Naive thymus-derived CD8-positive, alpha-beta T cell (primary cell): ENCODE data around the gene SERPINF2. TPM values are rescaled to one million over a fixed set of nuclear protein-coding genes. Genes with fewer than 3 reads are reported as not detected.
"Not testable (repeated sequence)": the region's sequence is repeated elsewhere in the genome, so short reads cannot be mapped to it uniquely, and the experiment has no call there.

Source experiments
- ATAC-seq, 2 donors: fragments of 150-1000 bp; cut with Tn5 transposase in 1 of 2; sonication (Bioruptor Pico), chemical (Tn5 transposase) in 1 of 2; 1 replicate in 1 of 2; 2 replicates in 1 of 2; pipeline ENCODE4 v1.10.0; 2021; ENCODE audit warnings: mild to moderate bottlenecking in 2 of 2, moderate library complexity in 2 of 2
- POLR2A ChIA-PET: fragments of 350-600 bp; sonication (Branson Sonifier 250); formaldehyde crosslinking; loops from one replicate; lab custom pipeline; 2021; ENCODE audit warnings: antibody characterized with exemption; lab: Charles Lee
- DNase-seq, 10 donors: peaks; one replicate each; pipeline versions ENCODE4 v3.0.0 to v3.0.0-alpha.2; 2020 to 2022
- H3K27ac Mint-ChIP-seq, 10 donors: one replicate each; pipeline ENCODE4 v1.8.0; 2020 to 2022; ENCODE audit warnings: mild to moderate bottlenecking in 10 of 10, mixed read lengths in 10 of 10, moderate library complexity in 4 of 10, inconsistent platforms in 1 of 10
- H3K27me3 Mint-ChIP-seq, 5 donors: one replicate each; pipeline ENCODE4 v1.8.0; 2021 to 2022; ENCODE audit warnings: mixed read lengths in 5 of 5
- H3K36me3 Mint-ChIP-seq, 3 donors: one replicate each; pipeline ENCODE4 v1.8.0; 2020 to 2022; ENCODE audit warnings: mixed read lengths in 3 of 3, mild to moderate bottlenecking in 2 of 3, inconsistent platforms in 1 of 3
- H3K4me1 Mint-ChIP-seq, 4 donors: one replicate each; pipeline ENCODE4 v1.8.0; 2021 to 2022; ENCODE audit warnings: mixed read lengths in 4 of 4
- H3K4me3 Mint-ChIP-seq, 10 donors: one replicate each; pipeline ENCODE4 v1.8.0; 2020 to 2022; ENCODE audit warnings: mild to moderate bottlenecking in 10 of 10, mixed read lengths in 10 of 10, moderate library complexity in 6 of 10, inconsistent platforms in 1 of 10
- H3K9me3 Mint-ChIP-seq, 9 donors: one replicate each; pipeline ENCODE4 v1.8.0; 2020 to 2022; ENCODE audit warnings: mixed read lengths in 9 of 9, mild to moderate bottlenecking in 3 of 9, inconsistent platforms in 1 of 9, moderate library complexity in 1 of 9
- polyA plus RNA-seq, 3 donors: library from polyadenylated mRNA; unstranded; fragments of 300-500 nt; fragmentation: Illumina TruSeq; gene quantifications; one replicate each; pipeline ENCODE4 v1.2.3, GENCODE V29; 2021
- total RNA-seq, 8 experiments: library from RNA in 2 of 8; stranded (reverse) in 2 of 8; gene quantifications; one replicate each; pipeline ENCODE4 v1.2.3 and lab custom pipeline; 2021 to 2026

SERPINF2 gene
- total and polyA plus RNA-seq, 5 experiments from 2014 or later = 0.10 to 1.5 (median 0.55) TPM; not detected in 1

DNA sequence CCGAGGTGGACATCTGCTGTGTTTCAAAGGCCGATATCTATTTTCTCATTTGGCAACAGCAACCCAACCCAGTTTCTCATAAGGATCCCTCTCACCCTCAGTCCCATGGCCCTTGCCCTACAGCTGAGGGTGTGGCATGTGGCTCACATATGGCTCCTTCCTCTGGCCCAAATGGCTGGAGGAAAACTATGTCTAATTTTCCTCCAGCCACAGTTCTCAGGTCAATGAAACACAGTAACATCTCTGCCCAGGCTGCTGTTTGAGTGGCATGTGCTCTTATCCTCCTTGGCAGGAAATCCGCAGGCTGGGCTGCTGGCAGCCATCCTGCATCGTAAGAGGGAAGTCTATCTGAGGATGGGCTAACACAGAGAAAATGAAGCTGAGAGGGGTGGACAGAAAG, 43.3 kb downstream of the SERPINF2 start:
- H3K4me3 Mint-ChIP-seq = no peak overlapping the region
- H3K27ac Mint-ChIP-seq = peak overlapping the region in 2 of 10 donors; percentile 66 to 67
- no peak for DNase-seq
- no peaks in the 10 kb centered on the region for H3K27me3 Mint-ChIP-seq
- no peak for ATAC-seq
- POLR2A ChIA-PET = interaction anchor here (0.7 to 1.0 kb wide), 2 partner anchors 64 to 341 kb away, joined by 4 to 5 read pairs; no protein-coding TSS in a partner anchor
- H3K36me3 Mint-ChIP-seq = peaks cover 0 to 71% (median 0%) of the 10 kb centered on the region in 3 donors
- H3K4me1 Mint-ChIP-seq = peaks cover 0 to 21% (median 8%) of the 10 kb centered on the region in 4 donors
- H3K9me3 Mint-ChIP-seq = no peaks in the 10 kb centered on the region

GRCh38 chr17:1786708-1787107, 44.0 kb downstream of the SERPINF2 start:
- ATAC-seq = no peak
- POLR2A ChIA-PET = interaction anchor here (0.6 kb wide), 1 partner anchor 17 kb away, joined by 3 read pairs; no protein-coding TSS in a partner anchor
- DNase-seq = no peak
- Mint-ChIP-seq H3K4me1 (peaks cover 0 to 23% (median 8%) of the 10 kb centered on the region in 4 donors), H3K9me3 (no peaks in the 10 kb centered on the region), H3K36me3 (peaks cover 0 to 68% (median 0%) of the 10 kb centered on the region in 3 donors), H3K4me3 (no peak overlapping the region), H3K27me3 (no peaks in the 10 kb centered on the region), H3K27ac (no peak overlapping the region)

GRCh38 chr17:1787301-1787902, 44.7 kb downstream of the SERPINF2 start:
- no peaks in the 10 kb centered on the region for H3K9me3 Mint-ChIP-seq
- POLR2A ChIA-PET = interaction anchor here (0.6 kb wide), 1 partner anchor 18 kb away, joined by 3 read pairs; no protein-coding TSS in a partner anchor
- H3K4me1 Mint-ChIP-seq = peaks cover 0 to 22% (median 8%) of the 10 kb centered on the region in 4 donors
- no peaks in the 10 kb centered on the region for H3K27me3 Mint-ChIP-seq
- DNase-seq (no peak), ATAC-seq (no peak)
- H3K27ac Mint-ChIP-seq = peak overlapping the region in 2 of 10 donors; percentile 52 to 73
- H3K4me3 Mint-ChIP-seq = no peak overlapping the region
- peaks cover 0 to 61% (median 0%) of the 10 kb centered on the region in 3 donors for H3K36me3 Mint-ChIP-seq

DNA sequence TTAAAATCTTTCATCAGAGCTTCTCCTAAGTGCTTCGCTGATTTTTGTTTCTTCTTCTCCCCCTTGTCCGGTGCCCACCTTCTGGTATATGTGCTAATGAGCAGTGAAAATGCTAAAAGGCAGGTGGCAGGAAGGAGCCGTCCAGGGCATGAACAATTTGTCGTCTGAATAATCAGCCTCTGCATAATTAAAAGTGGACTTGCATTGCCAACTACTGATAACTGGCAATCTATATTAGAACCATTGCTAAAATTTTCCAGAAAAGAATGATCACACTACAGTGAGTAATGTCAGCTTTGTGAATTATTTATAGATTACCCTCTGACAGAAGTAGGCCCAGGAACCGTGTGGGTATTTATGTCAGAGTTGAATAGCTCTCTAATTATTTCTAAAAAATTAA, 47.3 kb downstream of the SERPINF2 start:
- H3K4me1 Mint-ChIP-seq = peaks cover 0 to 13% (median 2%) of the 10 kb centered on the region in 4 donors
- H3K36me3 Mint-ChIP-seq = peaks cover 0 to 43% (median 0%) of the 10 kb centered on the region in 3 donors
- no peaks in the 10 kb centered on the region for H3K27me3 Mint-ChIP-seq
- DNase-seq = no peak
- H3K27ac Mint-ChIP-seq = no peak overlapping the region
- POLR2A ChIA-PET = interaction anchor here (0.6 to 0.7 kb wide), 3 partner anchors 9 to 66 kb away, joined by 4 to 5 read pairs (median 5); no protein-coding TSS in a partner anchor
- no peaks in the 10 kb centered on the region for H3K9me3 Mint-ChIP-seq
- H3K4me3 Mint-ChIP-seq = no peak overlapping the region
- no peak for ATAC-seq

- no peak overlapping the region for H3K4me3 Mint-ChIP-seq
- POLR2A ChIA-PET = interaction anchor here (0.7 kb wide), 1 partner anchor 22 kb away, joined by 3 read pairs; no protein-coding TSS in a partner anchor
- H3K9me3 Mint-ChIP-seq = no peaks in the 10 kb centered on the region
- DNase-seq (no peak), ATAC-seq (no peak)
- peak overlapping the region in 2 of 10 donors; percentile 29 to 37 for H3K27ac Mint-ChIP-seq
- peaks cover 7 to 20% (median 15%) of the 10 kb centered on the region in 4 donors for H3K4me1 Mint-ChIP-seq
- peaks cover 0 to 37% (median 0%) of the 10 kb centered on the region in 3 donors for H3K36me3 Mint-ChIP-seq
- no peaks in the 10 kb centered on the region for H3K27me3 Mint-ChIP-seq
Measured at GRCh38 chr17:1792495-1793446, 50.1 kb downstream of the SERPINF2 start.

DNA sequence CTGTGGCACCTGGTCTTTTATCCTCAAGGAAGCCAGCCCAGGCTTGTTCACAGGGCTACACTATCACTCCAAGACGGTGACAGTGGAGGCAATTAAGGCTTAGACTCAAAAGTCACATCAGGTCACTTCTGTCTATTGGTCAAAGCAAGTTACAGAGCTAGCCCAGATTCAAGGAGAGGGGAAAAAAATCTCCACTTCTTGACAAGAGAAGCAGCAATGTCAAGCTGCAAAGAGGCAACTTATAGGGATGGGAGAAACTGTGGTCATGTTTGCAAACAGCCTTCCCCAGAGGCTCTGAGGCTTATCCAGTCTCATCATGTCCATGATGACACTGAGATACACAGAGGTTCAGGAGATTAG, 50.8 kb downstream of the SERPINF2 start:
- DNase-seq (no peak), ATAC-seq (no peak)
- Mint-ChIP-seq H3K36me3 (peaks cover 0 to 40% (median 0%) of the 10 kb centered on the region in 3 donors), H3K4me1 (peaks cover 7 to 20% (median 15%) of the 10 kb centered on the region in 4 donors), H3K4me3 (no peak overlapping the region), H3K27me3 (no peaks in the 10 kb centered on the region), H3K9me3 (no peaks in the 10 kb centered on the region), H3K27ac (peak overlapping the region in 2 of 10 donors; percentile 29 to 37)
- POLR2A ChIA-PET = interaction anchor here (0.7 kb wide), 1 partner anchor 23 kb away, joined by 3 read pairs; no protein-coding TSS in a partner anchor

DNA sequence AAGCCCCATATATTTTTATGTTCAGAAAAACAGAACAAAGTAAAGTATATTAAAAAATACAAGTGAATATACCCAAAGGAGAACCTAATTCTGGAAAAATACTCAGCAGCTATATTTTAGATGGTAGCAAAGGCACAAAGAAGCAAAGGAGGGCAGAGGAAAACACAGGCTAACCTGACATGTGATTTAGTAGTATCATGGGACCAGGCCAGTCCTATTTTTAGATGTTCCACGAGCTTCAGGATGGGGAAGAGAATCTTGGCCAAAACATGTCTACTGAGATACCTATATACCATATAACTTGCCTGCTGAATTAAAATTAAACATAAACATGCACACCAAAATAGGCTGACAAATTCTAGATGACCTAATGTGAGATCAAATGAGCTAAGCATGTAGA, 54.1 kb downstream of the SERPINF2 start:
- no peaks in the 10 kb centered on the region for H3K9me3 Mint-ChIP-seq
- ATAC-seq (no peak), DNase-seq (no peak)
- H3K36me3 Mint-ChIP-seq = peaks cover 0 to 54% (median 11%) of the 10 kb centered on the region in 3 donors
- peaks cover 7 to 20% (median 13%) of the 10 kb centered on the region in 4 donors for H3K4me1 Mint-ChIP-seq
- no peaks in the 10 kb centered on the region for H3K27me3 Mint-ChIP-seq
- no peak overlapping the region for H3K4me3 Mint-ChIP-seq
- peak overlapping the region in 2 of 10 donors; percentile 0 to 51 for H3K27ac Mint-ChIP-seq
- POLR2A ChIA-PET = interaction anchor here (0.7 to 0.9 kb wide), 2 partner anchors 72 to 75 kb away, joined by 3 to 4 read pairs; partner anchors contain the start of gene WDR81

DNA sequence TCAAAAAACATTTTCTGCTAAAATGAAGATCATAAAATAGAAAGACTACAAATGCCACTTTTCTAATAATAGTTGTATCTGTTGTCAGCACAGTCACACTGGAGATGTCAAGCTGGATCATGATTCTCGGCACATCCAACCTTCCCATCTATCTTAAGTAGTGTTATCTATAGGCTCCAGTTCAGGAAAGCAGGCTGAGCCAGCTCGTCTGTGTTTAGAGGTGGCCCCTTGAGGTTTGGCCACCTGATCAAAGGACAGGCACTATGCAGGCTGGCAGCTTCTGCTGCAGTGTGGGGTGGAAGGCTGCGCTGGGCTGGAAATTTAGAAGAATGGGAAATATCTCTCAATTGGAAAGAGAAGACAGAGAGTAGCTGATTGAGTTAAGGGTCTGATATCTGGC, 54.7 kb downstream of the SERPINF2 start:
- POLR2A ChIA-PET = interaction anchor here (0.9 kb wide), 1 partner anchor 73 kb away, joined by 4 read pairs; the partner anchor contains the start of gene WDR81

GRCh38 chr17:1797846-1798245, 55.2 kb downstream of the SERPINF2 start:
- DNase-seq, H3K4me3 Mint-ChIP-seq, H3K9me3 Mint-ChIP-seq, ATAC-seq, H3K27me3 Mint-ChIP-seq, POLR2A ChIA-PET: not testable (repeated sequence)
- H3K4me1 Mint-ChIP-seq = peaks cover 7 to 20% (median 12%) of the 10 kb centered on the region in 4 donors
- peaks cover 0 to 65% (median 11%) of the 10 kb centered on the region in 3 donors for H3K36me3 Mint-ChIP-seq
- peak overlapping the region in 2 of 10 donors; percentile 51 to 62 for H3K27ac Mint-ChIP-seq

More for the DNA sequence above, 54.7 kb downstream of the SERPINF2 start:
- H3K27me3 Mint-ChIP-seq = no peaks in the 10 kb centered on the region
- H3K36me3 Mint-ChIP-seq = peaks cover 0 to 59% (median 11%) of the 10 kb centered on the region in 3 donors
- no peaks in the 10 kb centered on the region for H3K9me3 Mint-ChIP-seq
- H3K27ac Mint-ChIP-seq = peak overlapping the region in 7 of 10 donors; percentile 0 to 90 (median 51)
- peaks cover 7 to 20% (median 13%) of the 10 kb centered on the region in 4 donors for H3K4me1 Mint-ChIP-seq
- DNase-seq = no peak
- no peak overlapping the region for H3K4me3 Mint-ChIP-seq
- no peak for ATAC-seq

DNA sequence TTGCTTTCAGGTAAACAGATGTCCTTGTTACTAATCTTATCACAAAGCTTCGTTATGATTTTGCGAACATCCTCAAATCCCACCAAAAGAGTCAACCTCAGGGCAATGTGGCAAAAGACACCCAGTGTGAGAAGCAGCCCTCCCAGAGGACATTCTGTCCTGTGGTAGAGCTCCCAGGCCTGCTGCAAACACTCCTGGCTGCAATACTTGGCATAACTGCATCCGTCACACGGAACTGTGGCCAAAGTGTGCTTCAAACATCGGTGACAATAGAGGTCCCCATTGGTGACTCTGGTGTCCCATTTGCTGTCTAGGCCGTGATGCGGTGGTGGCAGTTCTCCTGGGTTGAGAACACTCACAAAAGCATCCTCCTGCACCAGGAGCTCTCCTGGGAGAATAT, 57.6 kb downstream of the SERPINF2 start:
- no peaks in the 10 kb centered on the region for H3K9me3 Mint-ChIP-seq
- H3K4me3 Mint-ChIP-seq = no peak overlapping the region
- no peaks in the 10 kb centered on the region for H3K27me3 Mint-ChIP-seq
- peaks cover 0 to 77% (median 21%) of the 10 kb centered on the region in 3 donors for H3K36me3 Mint-ChIP-seq
- peaks cover 7 to 13% (median 9%) of the 10 kb centered on the region in 4 donors for H3K4me1 Mint-ChIP-seq
- POLR2A ChIA-PET = no interaction called here
- no peak overlapping the region for H3K27ac Mint-ChIP-seq
- DNase-seq (no peak), ATAC-seq (no peak)

DNA sequence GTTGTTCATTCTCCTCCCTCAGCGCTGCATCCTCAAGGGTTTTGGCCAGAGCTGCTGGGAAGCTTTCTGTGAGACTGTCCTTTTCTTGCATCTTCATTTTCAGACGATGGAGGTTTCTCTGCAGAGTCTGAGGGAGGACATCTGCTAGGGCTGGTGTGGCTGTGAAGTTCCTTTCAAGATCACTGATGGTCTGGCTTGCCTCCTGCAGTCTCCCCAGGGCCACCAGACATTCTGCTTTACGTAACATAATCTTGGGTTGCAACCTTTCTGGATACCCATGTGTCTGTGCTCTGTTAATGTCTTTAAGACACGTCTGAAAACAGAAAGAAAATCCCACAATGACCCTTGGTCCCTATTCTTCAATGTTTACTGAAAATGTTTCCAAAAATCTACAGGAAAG, 58.0 kb downstream of the SERPINF2 start:
- Mint-ChIP-seq H3K9me3 (no peaks in the 10 kb centered on the region), H3K27ac (peak overlapping the region in 1 of 10 donors; percentile 17), H3K36me3 (peaks cover 0 to 79% (median 21%) of the 10 kb centered on the region in 3 donors), H3K4me3 (no peak overlapping the region), H3K4me1 (peaks cover 6 to 11% (median 8%) of the 10 kb centered on the region in 4 donors), H3K27me3 (no peaks in the 10 kb centered on the region)
- no peak for ATAC-seq
- POLR2A ChIA-PET = no interaction called here
- no peak for DNase-seq

DNA sequence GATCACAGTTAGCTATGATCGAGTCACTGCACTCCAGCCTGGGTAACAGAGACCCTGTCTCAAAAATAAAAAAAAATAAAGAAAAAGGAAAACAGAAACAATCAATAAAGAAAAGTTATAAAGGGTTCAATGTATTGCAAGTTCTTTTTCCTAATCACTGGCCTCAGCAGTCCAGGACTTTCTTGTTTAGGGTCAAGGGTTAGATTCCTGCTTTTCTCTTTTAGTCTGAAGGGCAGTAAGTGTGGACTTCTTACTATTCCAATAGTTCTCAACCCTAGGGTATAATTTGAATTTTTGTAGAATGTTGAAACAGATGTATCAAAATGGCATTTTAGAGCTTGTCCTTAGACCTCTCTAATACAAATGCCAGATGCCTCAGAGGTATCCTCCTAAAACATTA, 59.8 kb downstream of the SERPINF2 start:
- H3K4me1 Mint-ChIP-seq = peaks cover under 1 to 5% (median 2%) of the 10 kb centered on the region in 4 donors
- DNase-seq (no peak), ATAC-seq (no peak)
- POLR2A ChIA-PET = no interaction called here
- H3K27me3 Mint-ChIP-seq = no peaks in the 10 kb centered on the region
- peaks cover 0 to 77% (median 25%) of the 10 kb centered on the region in 3 donors for H3K36me3 Mint-ChIP-seq
- H3K9me3 Mint-ChIP-seq = no peaks in the 10 kb centered on the region
- H3K4me3 Mint-ChIP-seq = no peak overlapping the region
- H3K27ac Mint-ChIP-seq = peak overlapping the region in 1 of 10 donors; percentile 62
